ENCODE data around the gene HIP1.

DNA sequence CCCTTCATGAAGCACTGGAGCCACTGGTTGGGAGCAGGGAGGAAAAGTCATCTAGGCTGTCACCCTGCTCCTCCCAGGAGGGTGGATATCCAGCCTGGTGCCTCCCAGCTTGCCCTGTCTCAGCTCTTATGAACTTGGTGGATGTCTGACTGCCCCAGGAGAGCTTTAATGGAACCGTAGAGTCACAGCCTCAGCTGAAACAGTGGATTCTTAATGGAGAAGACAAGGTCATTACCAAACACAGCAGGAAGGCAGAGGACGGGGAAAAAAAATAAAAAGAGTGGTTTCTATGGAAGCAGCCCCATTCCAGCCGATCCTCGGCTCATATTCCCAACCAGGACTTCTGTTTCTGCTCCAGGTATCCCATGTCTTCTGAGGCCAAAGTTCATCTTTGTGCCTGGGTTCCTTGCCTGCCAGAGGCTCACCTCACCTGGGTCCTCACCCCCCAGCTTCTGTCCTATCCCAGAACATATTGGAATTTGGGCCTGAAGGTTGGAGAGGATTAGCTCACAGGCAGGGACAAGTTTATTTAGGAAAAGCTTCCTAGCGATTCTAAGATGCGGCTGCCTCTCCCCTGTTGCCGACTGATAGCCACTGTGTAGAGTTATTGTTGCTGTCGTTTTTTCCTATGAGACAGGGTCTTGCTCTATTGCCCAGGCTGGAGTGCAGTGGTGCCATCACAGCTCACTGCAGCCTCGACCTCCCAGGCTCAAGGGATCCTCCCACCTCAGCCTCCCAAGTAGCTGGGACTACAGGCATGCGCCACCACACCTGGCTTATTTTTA, 17.7 kb upstream of the HIP1 start:
- TF ChIP-seq ZBTB7A (IDR thresholded peaks at IDR 0.05; ENCODE audit: low read depth) (no peak), EP300 (IDR thresholded peaks at IDR 0.05; ENCODE audit: borderline replicate concordance) (no peak)
- TF ChIP-seq, protein P1, sequence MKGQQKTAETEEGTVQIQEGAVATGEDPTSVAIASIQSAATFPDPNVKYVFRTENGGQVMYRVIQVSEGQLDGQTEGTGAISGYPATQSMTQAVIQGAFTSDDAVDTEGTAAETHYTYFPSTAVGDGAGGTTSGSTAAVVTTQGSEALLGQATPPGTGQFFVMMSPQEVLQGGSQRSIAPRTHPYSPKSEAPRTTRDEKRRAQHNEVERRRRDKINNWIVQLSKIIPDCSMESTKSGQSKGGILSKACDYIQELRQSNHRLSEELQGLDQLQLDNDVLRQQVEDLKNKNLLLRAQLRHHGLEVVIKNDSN (IDR thresholded peaks at IDR 0.05), result no peak

Measured in Ishikawa (cell line).